WTC11 (cell line): Measurements from ENCODE around the gene IL25. TPM values are rescaled to one million over a fixed set of nuclear protein-coding genes. Genes with fewer than 3 reads are reported as not detected.

ENCODE experiments used
- ATAC-seq: fragments of 200-7000 bp; cut with Tn5 transposase; 2 replicates; pipeline ENCODE4 v1.10.0; 2021; ENCODE audit warnings: mild to moderate bottlenecking, moderate library complexity
- CTCF ChIA-PET: fragments of 300-600 bp; sonication (Branson Sonifier 250); formaldehyde crosslinking; loops from one replicate; lab custom pipeline; 2021; ENCODE audit warnings: antibody characterized with exemption; lab: Charles Lee
- POLR2A ChIA-PET: fragments of 350-600 bp; sonication (Branson Sonifier 250); formaldehyde crosslinking; loops from one replicate; lab custom pipeline; 2021; ENCODE audit warnings: antibody characterized with exemption; lab: Charles Lee
- DNase-seq: peaks from one replicate; pipeline ENCODE4 v3.0.0; 2021; ENCODE audit warnings: low spot score
- H3K27ac Mint-ChIP-seq: 2 replicates; pipeline ENCODE4 v1.8.0; 2021; ENCODE audit warnings: mixed read lengths
- H3K27me3 Mint-ChIP-seq: 2 replicates; pipeline ENCODE4 v1.8.0; 2021; ENCODE audit warnings: low read depth, mild to moderate bottlenecking, moderate library complexity, mixed read lengths
- H3K36me3 Mint-ChIP-seq: 2 replicates; pipeline ENCODE4 v1.8.0; 2021; ENCODE audit warnings: mixed read lengths
- H3K4me1 Mint-ChIP-seq: 2 replicates; pipeline ENCODE4 v1.8.0; 2022; ENCODE audit warnings: mixed read lengths
- H3K4me3 Mint-ChIP-seq: 2 replicates; pipeline ENCODE4 v1.8.0; 2021; ENCODE audit warnings: mild to moderate bottlenecking, moderate library complexity, mixed read lengths
- H3K9me3 Mint-ChIP-seq: 2 replicates; pipeline ENCODE4 v1.8.0; 2021; ENCODE audit warnings: mixed read lengths
- CREB1 ChIP-seq: sonication (generic); formaldehyde crosslinking; IDR thresholded peaks from 2 replicates; pipeline ENCODE4 v1.8.0; 2023; ENCODE audit warnings: mild to moderate bottlenecking, missing genetic modification reagents
- ELF4 ChIP-seq: sonication (generic); formaldehyde crosslinking; IDR thresholded peaks from 2 replicates; pipeline ENCODE4 v1.8.1; 2022; ENCODE audit warnings: low read depth, mild to moderate bottlenecking, moderate library complexity, missing genetic modification reagents
- GABPB1 ChIP-seq: sonication (generic); formaldehyde crosslinking; IDR thresholded peaks from 2 replicates; pipeline ENCODE4 v1.8.1; 2023; ENCODE audit warnings: mild to moderate bottlenecking, missing genetic modification reagents
- MXD4 ChIP-seq: fragments of 250-450 bp; sonication (Bioruptor Pico); IDR thresholded peaks from 2 replicates; pipeline ENCODE4 v1.8.0; 2021; ENCODE audit warnings: mild to moderate bottlenecking, moderate library complexity, borderline replicate concordance
- NR2C2 ChIP-seq: sonication (generic); formaldehyde crosslinking; IDR thresholded peaks from 2 replicates; pipeline ENCODE4 v1.8.0; 2022; ENCODE audit warnings: mild to moderate bottlenecking, missing genetic modification reagents
- SMAD4 ChIP-seq: sonication (generic); formaldehyde crosslinking; IDR thresholded peaks from 2 replicates; pipeline ENCODE4 v1.8.0; 2022; ENCODE audit warnings: mild to moderate bottlenecking, missing genetic modification reagents
- SP1 ChIP-seq: sonication (generic); formaldehyde crosslinking; conservative IDR thresholded peaks from 2 replicates; pipeline ENCODE4 v1.8.1; 2022; ENCODE audit warnings: missing genetic modification reagents
- TP53 ChIP-seq: sonication (generic); formaldehyde crosslinking; IDR thresholded peaks from 2 replicates; pipeline ENCODE4 v1.8.1; 2023; ENCODE audit warnings: mild to moderate bottlenecking, missing genetic modification reagents
- ZNF121 ChIP-seq: sonication (generic); formaldehyde crosslinking; IDR thresholded peaks from 2 replicates; pipeline ENCODE4 v1.8.0; 2023; ENCODE audit warnings: missing genetic modification reagents
- total RNA-seq: library from RNA; stranded (reverse); gene quantifications from 3 replicates; pipeline ENCODE4 v1.2.3, GENCODE V29; 2021
- TF ChIP-seq, protein P1 (sequence below): fragments of 250-450 bp; sonication (Bioruptor Pico); IDR thresholded peaks from 2 replicates; pipeline ENCODE4 v1.9.0; 2021; ENCODE audit warnings: moderate library complexity, mild to moderate bottlenecking, inconsistent platforms, borderline replicate concordance
- TF ChIP-seq, protein P2 (sequence below): sonication (generic); formaldehyde crosslinking; IDR thresholded peaks from 2 replicates; pipeline ENCODE4 v1.8.1; 2022; ENCODE audit warnings: mild to moderate bottlenecking, missing genetic modification reagents, moderate library complexity, borderline replicate concordance
- TF ChIP-seq, protein P3 (sequence below): sonication (generic); formaldehyde crosslinking; IDR thresholded peaks from 2 replicates; pipeline ENCODE4 v1.8.1; 2022; ENCODE audit warnings: mild to moderate bottlenecking, moderate library complexity, missing genetic modification reagents
- TF ChIP-seq, protein P4 (sequence below): sonication (generic); formaldehyde crosslinking; IDR thresholded peaks from 2 replicates; pipeline ENCODE4 v1.8.0; 2022; ENCODE audit warnings: mild to moderate bottlenecking, missing genetic modification reagents
- TF ChIP-seq, protein P5 (sequence below): sonication (generic); formaldehyde crosslinking; conservative IDR thresholded peaks from 2 replicates; pipeline ENCODE4 v1.8.1; 2023; ENCODE audit warnings: mild to moderate bottlenecking, low read depth, missing genetic modification reagents, moderate library complexity

The IL25 gene
- total RNA-seq, 1 experiment from 2014 or later: 0.24 TPM

DNA sequence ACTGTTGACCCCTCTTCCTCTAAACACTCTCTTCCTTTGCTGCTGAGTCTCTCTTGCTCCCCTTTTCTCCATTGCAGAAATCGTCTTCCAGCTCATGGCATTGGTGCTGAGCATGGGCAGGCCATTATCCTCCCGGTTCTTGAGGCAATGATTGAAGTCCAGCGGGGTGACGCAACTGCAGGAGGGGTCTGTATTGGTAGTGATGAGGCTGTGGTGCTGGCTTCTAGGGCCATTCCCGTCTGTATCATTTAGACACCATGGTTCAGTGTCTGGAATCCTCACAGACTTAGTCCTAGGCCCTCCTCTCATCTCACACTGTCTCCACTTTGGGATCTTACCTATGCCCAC is 19.2 kb upstream of the IL25 start (continued):
- TF ChIP-seq, protein P1, sequence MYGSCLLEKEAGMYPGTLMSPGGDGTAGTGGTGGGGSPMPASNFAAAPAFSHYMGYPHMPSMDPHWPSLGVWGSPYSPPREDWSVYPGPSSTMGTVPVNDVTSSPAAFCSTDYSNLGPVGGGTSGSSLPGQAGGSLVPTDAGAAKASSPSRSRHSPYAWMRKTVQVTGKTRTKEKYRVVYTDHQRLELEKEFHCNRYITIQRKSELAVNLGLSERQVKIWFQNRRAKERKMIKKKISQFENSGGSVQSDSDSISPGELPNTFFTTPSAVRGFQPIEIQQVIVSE (CRISPR knock-in tag): no peak
- TF ChIP-seq NR2C2 (CRISPR knock-in tag): no peak
- TF ChIP-seq SMAD4 (CRISPR knock-in tag): no peak
- no peak for TF ChIP-seq GABPB1

DNA sequence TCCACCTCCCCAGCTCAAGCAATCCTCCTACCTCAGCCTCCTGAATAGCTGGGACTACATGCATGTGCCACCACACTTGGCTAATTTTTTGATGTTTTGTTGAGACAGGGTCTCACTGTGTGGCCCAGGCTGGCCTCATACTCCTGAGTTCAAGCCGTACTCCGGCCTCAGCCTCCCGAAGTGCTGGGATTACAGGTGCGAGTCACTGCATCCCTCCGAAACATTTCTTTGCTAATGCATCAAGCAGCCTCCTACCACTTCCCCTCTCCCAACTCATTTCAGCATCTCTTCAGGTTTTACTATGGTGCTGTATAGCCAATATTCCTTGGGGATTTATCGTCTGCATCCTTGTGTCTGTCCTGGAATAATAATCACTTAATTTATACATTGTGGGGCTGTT is 17.6 kb upstream of the IL25 start:
- H3K27ac Mint-ChIP-seq: no peak overlapping the region
- H3K9me3 Mint-ChIP-seq: no peaks in the 10 kb centered on the region
- ChIA-PET CTCF (interaction anchor here (1.0 to 5.4 kb wide), 4 partner anchors 9 to 234 kb away, joined by 3 to 73 read pairs (median 14); partner anchors contain the start of gene EFS), POLR2A (interaction anchor here (0.6 to 0.9 kb wide), 3 partner anchors 11 to 34 kb away, joined by 3 to 6 read pairs (median 4); partner anchors contain the start of gene PABPN1)
- H3K4me1 Mint-ChIP-seq: peaks cover 11% of the 10 kb centered on the region
- no peak for ATAC-seq
- TF ChIP-seq, protein P2, sequence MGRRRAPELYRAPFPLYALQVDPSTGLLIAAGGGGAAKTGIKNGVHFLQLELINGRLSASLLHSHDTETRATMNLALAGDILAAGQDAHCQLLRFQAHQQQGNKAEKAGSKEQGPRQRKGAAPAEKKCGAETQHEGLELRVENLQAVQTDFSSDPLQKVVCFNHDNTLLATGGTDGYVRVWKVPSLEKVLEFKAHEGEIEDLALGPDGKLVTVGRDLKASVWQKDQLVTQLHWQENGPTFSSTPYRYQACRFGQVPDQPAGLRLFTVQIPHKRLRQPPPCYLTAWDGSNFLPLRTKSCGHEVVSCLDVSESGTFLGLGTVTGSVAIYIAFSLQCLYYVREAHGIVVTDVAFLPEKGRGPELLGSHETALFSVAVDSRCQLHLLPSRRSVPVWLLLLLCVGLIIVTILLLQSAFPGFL: no peak
- TF ChIP-seq, protein P3, sequence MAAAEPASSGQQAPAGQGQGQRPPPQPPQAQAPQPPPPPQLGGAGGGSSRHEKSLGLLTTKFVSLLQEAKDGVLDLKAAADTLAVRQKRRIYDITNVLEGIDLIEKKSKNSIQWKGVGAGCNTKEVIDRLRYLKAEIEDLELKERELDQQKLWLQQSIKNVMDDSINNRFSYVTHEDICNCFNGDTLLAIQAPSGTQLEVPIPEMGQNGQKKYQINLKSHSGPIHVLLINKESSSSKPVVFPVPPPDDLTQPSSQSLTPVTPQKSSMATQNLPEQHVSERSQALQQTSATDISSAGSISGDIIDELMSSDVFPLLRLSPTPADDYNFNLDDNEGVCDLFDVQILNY (CRISPR knock-in tag): no peak
- 0 out of 2 replicates have a peak, but pooled peaks have one; percentile 30 for TF ChIP-seq ZNF121 (CRISPR knock-in tag)
- TF ChIP-seq SMAD4 (CRISPR knock-in tag): no peak
- no peak for TF ChIP-seq MXD4 (CRISPR knock-in tag)
- TF ChIP-seq GABPB1: no peak
- no peak for DNase-seq
- H3K36me3 Mint-ChIP-seq: peaks cover 19% of the 10 kb centered on the region
- H3K4me3 Mint-ChIP-seq: no peak overlapping the region
- peaks cover 38% of the 10 kb centered on the region for H3K27me3 Mint-ChIP-seq

DNA sequence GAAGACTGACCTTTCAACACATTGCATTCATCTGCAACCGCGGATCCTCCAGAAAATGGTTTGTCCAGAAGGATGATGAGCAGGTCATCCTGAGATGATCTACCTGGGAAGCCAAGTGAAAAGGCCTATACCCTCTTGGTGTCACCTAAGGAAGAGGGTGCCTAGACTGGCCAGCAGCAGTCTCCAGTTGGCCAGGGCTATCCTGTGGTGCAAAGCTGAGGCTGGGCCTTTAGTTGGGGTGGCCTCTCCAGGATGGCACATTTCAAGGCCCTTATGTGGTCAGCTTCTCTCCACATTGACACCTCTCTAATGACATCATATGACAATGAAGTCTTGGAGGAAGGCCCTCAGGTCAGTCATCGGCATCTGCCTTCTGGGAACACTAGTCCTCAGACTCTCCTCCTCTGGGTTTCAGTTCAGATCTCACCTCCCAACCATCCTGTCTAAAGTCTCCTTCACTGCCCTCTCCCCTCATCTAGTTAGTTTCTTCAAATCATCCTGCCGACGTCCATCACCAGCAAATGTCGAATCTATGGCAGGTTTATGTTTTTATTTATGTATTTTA is 16.7 kb upstream of the IL25 start:
- ChIA-PET CTCF (interaction anchor here (1.0 to 1.6 kb wide), 2 partner anchors 25 to 235 kb away, joined by 3 to 5 read pairs; no protein-coding TSS in a partner anchor), POLR2A (no interaction called here)
- no peak for DNase-seq
- H3K27ac Mint-ChIP-seq: no peak overlapping the region
- no peaks in the 10 kb centered on the region for H3K9me3 Mint-ChIP-seq
- no peak overlapping the region for H3K4me3 Mint-ChIP-seq
- no peak for TF ChIP-seq NR2C2 (CRISPR knock-in tag)
- TF ChIP-seq TP53 (CRISPR knock-in tag): no peak
- TF ChIP-seq MXD4 (CRISPR knock-in tag): no peak
- TF ChIP-seq, protein P1 (CRISPR knock-in tag): no peak
- no peak for TF ChIP-seq SP1
- TF ChIP-seq ELF4: no peak
- TF ChIP-seq, all 79 proteins: peak for 0
- Mint-ChIP-seq H3K4me1 (peaks cover 12% of the 10 kb centered on the region), H3K36me3 (peaks cover 18% of the 10 kb centered on the region), H3K27me3 (peaks cover 29% of the 10 kb centered on the region)
- no peak for ATAC-seq

DNA sequence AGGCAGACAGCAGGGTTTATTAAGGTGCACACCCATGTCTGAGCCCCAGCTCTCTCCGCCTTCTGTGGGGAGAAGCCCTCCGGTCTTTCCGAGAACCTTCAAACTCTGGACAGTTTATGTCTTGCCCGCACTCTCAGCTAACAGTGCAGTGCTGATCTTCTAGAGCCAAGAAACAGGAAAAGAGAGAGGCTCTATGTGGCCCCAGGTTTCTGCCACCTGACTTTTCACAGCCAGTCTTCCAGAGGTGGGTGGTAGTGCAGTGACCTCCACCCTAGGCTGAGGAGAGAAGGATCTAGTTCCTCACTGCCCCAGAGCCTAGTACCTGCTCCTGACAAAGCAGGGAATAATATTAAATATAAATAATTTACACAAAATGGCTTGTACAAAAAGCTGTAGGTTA is 15.9 kb upstream of the IL25 start:
- CTCF ChIA-PET: interaction anchor here (1.4 to 1.6 kb wide), 2 partner anchors 24 to 100 kb away, joined by 3 to 5 read pairs; no protein-coding TSS in a partner anchor
- POLR2A ChIA-PET: no interaction called here
- H3K9me3 Mint-ChIP-seq: no peaks in the 10 kb centered on the region
- H3K27ac Mint-ChIP-seq: no peak overlapping the region
- DNase-seq (no peak), ATAC-seq (no peak)
- H3K4me1 Mint-ChIP-seq: peaks cover 8% of the 10 kb centered on the region
- no peak overlapping the region for H3K4me3 Mint-ChIP-seq
- TF ChIP-seq CREB1 (CRISPR knock-in tag): no peak
- TF ChIP-seq, protein P4, sequence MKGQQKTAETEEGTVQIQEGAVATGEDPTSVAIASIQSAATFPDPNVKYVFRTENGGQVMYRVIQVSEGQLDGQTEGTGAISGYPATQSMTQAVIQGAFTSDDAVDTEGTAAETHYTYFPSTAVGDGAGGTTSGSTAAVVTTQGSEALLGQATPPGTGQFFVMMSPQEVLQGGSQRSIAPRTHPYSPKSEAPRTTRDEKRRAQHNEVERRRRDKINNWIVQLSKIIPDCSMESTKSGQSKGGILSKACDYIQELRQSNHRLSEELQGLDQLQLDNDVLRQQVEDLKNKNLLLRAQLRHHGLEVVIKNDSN (CRISPR knock-in tag): no peak
- TF ChIP-seq, protein P5, sequence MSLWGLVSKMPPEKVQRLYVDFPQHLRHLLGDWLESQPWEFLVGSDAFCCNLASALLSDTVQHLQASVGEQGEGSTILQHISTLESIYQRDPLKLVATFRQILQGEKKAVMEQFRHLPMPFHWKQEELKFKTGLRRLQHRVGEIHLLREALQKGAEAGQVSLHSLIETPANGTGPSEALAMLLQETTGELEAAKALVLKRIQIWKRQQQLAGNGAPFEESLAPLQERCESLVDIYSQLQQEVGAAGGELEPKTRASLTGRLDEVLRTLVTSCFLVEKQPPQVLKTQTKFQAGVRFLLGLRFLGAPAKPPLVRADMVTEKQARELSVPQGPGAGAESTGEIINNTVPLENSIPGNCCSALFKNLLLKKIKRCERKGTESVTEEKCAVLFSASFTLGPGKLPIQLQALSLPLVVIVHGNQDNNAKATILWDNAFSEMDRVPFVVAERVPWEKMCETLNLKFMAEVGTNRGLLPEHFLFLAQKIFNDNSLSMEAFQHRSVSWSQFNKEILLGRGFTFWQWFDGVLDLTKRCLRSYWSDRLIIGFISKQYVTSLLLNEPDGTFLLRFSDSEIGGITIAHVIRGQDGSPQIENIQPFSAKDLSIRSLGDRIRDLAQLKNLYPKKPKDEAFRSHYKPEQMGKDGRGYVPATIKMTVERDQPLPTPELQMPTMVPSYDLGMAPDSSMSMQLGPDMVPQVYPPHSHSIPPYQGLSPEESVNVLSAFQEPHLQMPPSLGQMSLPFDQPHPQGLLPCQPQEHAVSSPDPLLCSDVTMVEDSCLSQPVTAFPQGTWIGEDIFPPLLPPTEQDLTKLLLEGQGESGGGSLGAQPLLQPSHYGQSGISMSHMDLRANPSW: no peak
- peaks cover 14% of the 10 kb centered on the region for H3K36me3 Mint-ChIP-seq
- peaks cover 21% of the 10 kb centered on the region for H3K27me3 Mint-ChIP-seq
